ENCODE results near the gene PAX5. TPM values are rescaled to one million over a fixed set of nuclear protein-coding genes. Genes with fewer than 3 reads are reported as not detected.

PAX5 gene
- total RNA-seq, 3 donors from 2014 or later (not counting 1 experiment from before 2014, with no cell fraction given) = 1.3 to 2.1 (median 2.0) TPM

- Histone ChIP-seq H3K27ac (ENCODE audit: low read length) (no peak overlapping the region), H3K4me3 (ENCODE audit: low read length) (no peak overlapping the region), H3K4me1 (ENCODE audit: control insufficient read depth, insufficient read depth, low read length) (no peaks in the 10 kb centered on the region), H3K9me3 (ENCODE audit: control insufficient read depth, insufficient read depth, low read length) (no peaks in the 10 kb centered on the region), H3K36me3 (ENCODE audit: control insufficient read depth, insufficient read depth, low read length) (no peaks in the 10 kb centered on the region), H3K27me3 (ENCODE audit: control insufficient read depth, insufficient read depth, low read length) (no peaks in the 10 kb centered on the region)
- no peak for DNase-seq
- Mint-ChIP-seq H3K27me3 (ENCODE audit: low read depth in 2 of 2) (peaks cover 3 to 7% of the 10 kb centered on the region in 2 donors), H3K9me3 (no peaks in the 10 kb centered on the region), H3K36me3 (no peaks in the 10 kb centered on the region), H3K4me1 (no peaks in the 10 kb centered on the region), H3K27ac (no peak overlapping the region), H3K4me3 (no peak overlapping the region)
- WGBS (ENCODE audit: insufficient coverage) = 85% methylated on average over 7 of the region's 7 CpGs
- no peak for ATAC-seq
- TF ChIP-seq CTCF (IDR thresholded peaks at IDR 0.05) = no peak
- intact Hi-C loops (cut with micrococcal nuclease) = no loop called here
Observed at GRCh38 chr9:36861528-36862205, 172.4 kb downstream of the PAX5 start.

GRCh38 chr9:36858805-36859375 lies 175.2 kb downstream of the PAX5 start:
- ATAC-seq (no peak), DNase-seq (no peak)
- WGBS (ENCODE audit: insufficient coverage) = 87% methylated on average over 23 of the region's 23 CpGs
- Histone ChIP-seq H3K4me1 (ENCODE audit: control insufficient read depth, insufficient read depth, low read length) (peaks cover 18% of the 10 kb centered on the region), H3K27ac (ENCODE audit: low read length) (no peak overlapping the region), H3K27me3 (ENCODE audit: control insufficient read depth, insufficient read depth, low read length) (no peaks in the 10 kb centered on the region), H3K36me3 (ENCODE audit: control insufficient read depth, insufficient read depth, low read length) (no peaks in the 10 kb centered on the region), H3K9me3 (ENCODE audit: control insufficient read depth, insufficient read depth, low read length) (no peaks in the 10 kb centered on the region), H3K4me3 (ENCODE audit: low read length) (no peak overlapping the region)
- Mint-ChIP-seq H3K4me3 (no peak overlapping the region), H3K4me1 (peaks cover 14 to 15% of the 10 kb centered on the region in 2 donors), H3K36me3 (no peaks in the 10 kb centered on the region), H3K27ac (no peak overlapping the region), H3K9me3 (no peaks in the 10 kb centered on the region), H3K27me3 (ENCODE audit: low read depth in 2 of 2) (peaks cover 0 to 7% of the 10 kb centered on the region in 2 donors)
- TF ChIP-seq CTCF (IDR thresholded peaks at IDR 0.05) = no peak
- intact Hi-C loops (cut with micrococcal nuclease) = no loop called here

GRCh38 chr9:36855448-36856315 lies 178.4 kb downstream of the PAX5 start:
- 30% methylated on average over 9 of the region's 9 CpGs for WGBS (ENCODE audit: insufficient coverage)
- ATAC-seq (peak; percentile 77 to 99 (median 95)), DNase-seq (peak; percentile 51 to 58)
- TF ChIP-seq CTCF (IDR thresholded peaks at IDR 0.05) = peak; percentile 36
- intact Hi-C loops (cut with micrococcal nuclease) = no loop called here
- no peak overlapping the region for H3K4me3 ChIP-seq (ENCODE audit: low read length)
- no peaks in the 10 kb centered on the region for H3K36me3 ChIP-seq (ENCODE audit: control insufficient read depth, insufficient read depth, low read length)
- no peaks in the 10 kb centered on the region for H3K27me3 Mint-ChIP-seq (ENCODE audit: low read depth in 2 of 2)
- no peaks in the 10 kb centered on the region for H3K9me3 ChIP-seq (ENCODE audit: control insufficient read depth, insufficient read depth, low read length)
- peak overlapping the region; percentile 51 for H3K4me3 Mint-ChIP-seq
- no peaks in the 10 kb centered on the region for H3K36me3 Mint-ChIP-seq
- H3K9me3 Mint-ChIP-seq = no peaks in the 10 kb centered on the region
- H3K27me3 ChIP-seq (ENCODE audit: control insufficient read depth, insufficient read depth, low read length) = no peaks in the 10 kb centered on the region
- no peak overlapping the region for H3K27ac ChIP-seq (ENCODE audit: low read length)
- H3K27ac Mint-ChIP-seq = peak overlapping the region; percentile 17 to 46
- peaks cover 14 to 15% of the 10 kb centered on the region in 2 donors for H3K4me1 Mint-ChIP-seq
- peaks cover 18% of the 10 kb centered on the region for H3K4me1 ChIP-seq (ENCODE audit: control insufficient read depth, insufficient read depth, low read length)

Data from natural killer cell (primary cell).